Medulla oblongata (tissue), 1 donor: ENCODE data around the gene LDAH.
"Not testable (repeated sequence)": the region's sequence is repeated elsewhere in the genome, so short reads cannot be mapped to it uniquely, and the experiment has no call there.

ENCODE experiments used
- DNase-seq: peaks from one replicate; pipeline ENCODE4 v3.0.0-alpha.2; 2015; ENCODE audit errors: extremely low spot score

Gene LDAH

GRCh38 chr2:20723543-20723942, 99.4 kb downstream of the LDAH start:
- DNase-seq = no peak

- no peak for DNase-seq
Observed at GRCh38 chr2:20722592-20723240, 100.2 kb downstream of the LDAH start.

GRCh38 chr2:20717641-20718040, 105.3 kb downstream of the LDAH start:
- no peak for DNase-seq

DNA sequence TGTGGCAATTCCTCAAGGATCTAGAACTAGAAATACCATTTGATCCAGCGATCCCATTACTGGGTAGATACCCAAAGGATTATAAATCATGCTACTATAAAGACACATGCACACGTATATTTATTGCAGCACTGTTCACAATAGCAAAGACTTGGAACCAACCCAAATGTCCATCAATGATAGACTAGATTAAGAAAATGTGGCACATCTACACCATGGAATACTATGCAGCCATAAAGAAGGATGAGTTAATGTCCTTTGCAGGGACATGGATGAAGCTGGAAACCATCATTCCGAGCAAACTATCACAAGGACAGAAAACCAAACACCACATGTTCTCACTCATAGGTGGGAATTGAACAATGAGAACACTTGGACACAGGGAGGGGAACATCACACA, 106.7 kb downstream of the LDAH start:
- DNase-seq = not testable (repeated sequence)

DNA sequence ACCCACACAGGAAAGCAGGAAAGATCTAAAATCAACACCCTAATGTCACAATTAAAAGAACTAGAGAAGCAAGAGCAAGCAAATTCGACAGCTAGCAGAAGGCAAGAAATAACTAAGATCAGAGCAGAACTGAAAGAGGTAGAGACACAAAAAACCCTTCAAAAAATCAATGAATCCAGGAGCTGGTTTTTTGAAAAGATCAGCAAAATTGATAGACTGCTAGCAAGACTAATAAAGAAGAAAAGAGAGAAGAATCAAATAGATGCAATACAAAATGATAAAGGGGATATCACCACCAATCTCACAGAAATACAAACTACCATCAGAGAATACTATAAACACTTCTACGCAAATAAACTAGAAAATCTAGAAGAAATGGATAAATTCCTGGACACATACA, 108.5 kb downstream of the LDAH start:
- DNase-seq = not testable (repeated sequence)

DNA sequence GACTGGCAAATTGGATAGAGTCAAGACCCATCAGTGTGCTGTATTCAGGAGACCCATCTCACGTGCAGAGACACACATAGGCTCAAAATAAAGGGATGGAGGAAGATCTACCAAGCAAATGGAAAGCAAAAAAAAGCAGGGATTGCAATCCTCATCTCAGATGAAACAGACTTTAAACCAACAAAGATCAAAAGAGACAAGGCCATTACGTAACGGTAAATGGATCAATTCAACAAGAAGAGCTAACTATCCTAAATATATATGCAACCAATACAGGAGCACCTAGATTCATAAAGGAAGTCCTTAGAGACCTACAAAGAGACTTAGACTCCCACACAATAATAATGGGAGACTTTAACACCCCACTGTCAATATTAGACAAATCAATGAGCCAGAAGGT, 109.3 kb downstream of the LDAH start:
- DNase-seq = not testable (repeated sequence)

DNA sequence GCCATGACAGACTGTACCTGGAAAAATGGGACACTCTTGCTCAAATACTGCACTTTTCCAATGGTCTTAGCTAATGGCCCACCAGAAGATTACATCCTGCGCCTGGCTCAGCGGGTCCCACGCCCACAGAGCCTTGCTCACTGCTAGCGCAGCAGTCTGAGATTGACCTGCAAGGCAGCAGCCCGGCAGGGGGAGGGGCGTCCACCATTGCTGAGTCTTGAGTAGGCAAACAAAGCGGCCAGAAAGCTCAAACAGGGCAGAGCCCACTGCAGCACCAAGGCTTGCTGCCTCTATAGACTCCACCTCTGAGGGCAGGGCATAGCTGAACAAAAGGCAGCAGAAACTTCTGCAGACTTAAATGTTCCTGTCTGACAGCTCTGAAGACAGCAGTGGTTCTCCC, 111.3 kb downstream of the LDAH start:
- DNase-seq = not testable (repeated sequence)

DNA sequence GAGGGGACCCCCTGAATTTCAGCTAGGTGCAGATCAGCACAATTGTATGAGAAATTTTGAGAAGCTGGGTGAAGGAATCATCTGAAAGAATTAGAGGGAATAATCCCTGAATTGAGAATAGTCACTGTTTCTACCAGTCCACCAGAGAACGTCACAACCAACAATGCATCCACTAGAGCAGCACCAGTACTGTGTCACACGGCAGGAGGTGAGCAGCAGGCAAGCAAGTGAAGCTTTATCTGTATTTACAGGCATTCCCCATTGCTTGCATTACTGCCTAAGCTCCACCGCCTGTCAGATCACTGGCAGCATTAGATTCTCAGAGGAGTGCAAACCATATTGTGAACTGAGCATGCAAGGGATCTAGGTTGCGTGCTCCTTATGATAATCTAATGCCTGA, 115.3 kb downstream of the LDAH start:
- no peak for DNase-seq

- no peak for DNase-seq
Observed at GRCh38 chr2:20706786-20707185, 116.1 kb downstream of the LDAH start.

DNA sequence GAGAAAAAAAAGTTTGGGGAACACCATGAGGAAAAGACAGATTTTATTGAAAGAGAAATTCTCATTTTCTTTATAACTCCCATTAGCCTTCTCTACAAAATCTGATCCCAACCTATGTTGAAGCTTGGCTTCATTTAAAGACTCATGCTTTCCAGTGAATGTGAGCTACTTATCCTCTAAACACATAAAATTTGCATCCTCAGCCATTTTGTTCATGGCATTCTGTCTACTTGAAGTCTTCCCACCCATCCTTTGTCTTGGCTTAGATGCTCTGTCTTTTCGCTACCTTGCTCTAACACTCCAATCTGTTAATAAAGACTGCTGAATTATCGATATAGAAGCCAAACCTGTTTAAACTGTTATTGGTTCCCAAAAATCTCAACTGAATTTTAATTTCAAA, 116.7 kb downstream of the LDAH start:
- DNase-seq = no peak

DNA sequence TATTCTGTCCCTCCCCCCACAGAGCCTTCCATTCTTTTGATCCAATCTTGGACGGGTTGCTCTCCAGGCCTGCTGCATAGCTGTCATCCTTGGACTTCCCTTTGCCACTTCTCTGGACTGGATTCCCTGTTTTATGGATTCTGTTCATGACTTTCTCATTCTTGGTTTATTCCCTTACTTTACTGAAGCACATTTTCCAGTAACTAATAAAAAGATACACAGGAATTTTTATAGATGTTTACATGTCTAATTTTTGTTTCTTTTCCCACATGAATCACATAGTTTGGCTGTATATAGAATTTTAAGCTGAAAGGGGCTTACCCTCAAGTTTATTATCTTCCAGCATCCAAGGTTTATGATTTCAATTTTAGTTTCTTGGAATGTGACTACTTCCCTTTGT, 118.0 kb downstream of the LDAH start:
- no peak for DNase-seq

GRCh38 chr2:20702563-20702962, 120.3 kb downstream of the LDAH start:
- no peak for DNase-seq

DNA sequence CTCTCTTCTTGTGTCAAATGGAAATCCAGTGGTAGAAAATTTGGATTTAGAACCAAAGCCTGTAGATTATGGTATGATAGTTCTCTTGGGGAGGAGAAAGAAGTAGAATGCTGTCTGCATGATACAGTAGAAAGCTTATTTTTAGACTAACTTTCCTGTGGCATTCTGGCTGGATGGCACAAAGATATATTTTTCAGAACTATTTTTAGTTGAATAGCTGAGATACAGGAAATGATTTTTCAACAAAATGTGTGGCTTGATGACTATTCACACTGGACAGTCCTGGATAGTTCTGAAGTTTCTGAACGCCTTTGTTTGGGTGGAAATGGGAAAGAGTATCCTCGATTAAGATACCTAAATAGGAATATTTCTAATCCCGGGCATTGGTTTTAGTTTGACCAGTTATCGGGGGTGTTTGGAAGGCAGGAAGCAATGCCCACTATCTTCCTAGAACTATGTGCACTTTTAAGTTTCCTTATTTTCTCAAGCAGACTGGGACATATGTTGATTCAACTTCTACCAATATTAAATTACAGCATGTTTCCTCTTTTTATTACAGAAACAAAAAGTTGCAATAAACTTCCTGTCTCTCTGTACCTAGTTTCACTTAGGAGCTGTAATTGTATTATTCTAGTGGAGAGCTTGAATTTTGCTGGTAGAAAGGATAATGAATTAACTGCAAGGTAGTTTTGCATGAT, 123.8 kb downstream of the LDAH start:
- DNase-seq = no peak

GRCh38 chr2:20697322-20697934, 125.5 kb downstream of the LDAH start:
- DNase-seq = no peak

GRCh38 chr2:20696366-20696765, 126.5 kb downstream of the LDAH start:
- DNase-seq = no peak

GRCh38 chr2:20693317-20693716, 129.6 kb downstream of the LDAH start:
- no peak for DNase-seq

DNA sequence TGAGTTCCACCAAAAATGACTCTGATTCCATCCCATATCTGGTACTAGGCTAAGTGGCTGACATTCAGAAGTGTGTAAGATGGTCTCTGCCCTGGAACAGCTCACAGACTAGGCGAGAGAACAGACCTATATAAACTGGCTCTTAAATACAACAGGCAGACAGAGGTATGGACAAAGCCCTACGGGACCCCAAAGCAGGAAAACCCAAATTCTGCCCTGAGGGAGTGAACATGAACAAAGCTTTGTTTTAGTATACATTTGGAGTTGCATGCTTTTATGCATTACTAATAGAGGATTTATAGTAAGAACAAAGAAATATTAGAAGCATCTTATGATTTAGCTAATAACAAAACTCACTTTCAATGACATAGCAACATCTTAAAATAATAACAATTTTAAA, 130.8 kb downstream of the LDAH start:
- DNase-seq = no peak

GRCh38 chr2:20691076-20691734, 131.7 kb downstream of the LDAH start:
- no peak for DNase-seq

DNA sequence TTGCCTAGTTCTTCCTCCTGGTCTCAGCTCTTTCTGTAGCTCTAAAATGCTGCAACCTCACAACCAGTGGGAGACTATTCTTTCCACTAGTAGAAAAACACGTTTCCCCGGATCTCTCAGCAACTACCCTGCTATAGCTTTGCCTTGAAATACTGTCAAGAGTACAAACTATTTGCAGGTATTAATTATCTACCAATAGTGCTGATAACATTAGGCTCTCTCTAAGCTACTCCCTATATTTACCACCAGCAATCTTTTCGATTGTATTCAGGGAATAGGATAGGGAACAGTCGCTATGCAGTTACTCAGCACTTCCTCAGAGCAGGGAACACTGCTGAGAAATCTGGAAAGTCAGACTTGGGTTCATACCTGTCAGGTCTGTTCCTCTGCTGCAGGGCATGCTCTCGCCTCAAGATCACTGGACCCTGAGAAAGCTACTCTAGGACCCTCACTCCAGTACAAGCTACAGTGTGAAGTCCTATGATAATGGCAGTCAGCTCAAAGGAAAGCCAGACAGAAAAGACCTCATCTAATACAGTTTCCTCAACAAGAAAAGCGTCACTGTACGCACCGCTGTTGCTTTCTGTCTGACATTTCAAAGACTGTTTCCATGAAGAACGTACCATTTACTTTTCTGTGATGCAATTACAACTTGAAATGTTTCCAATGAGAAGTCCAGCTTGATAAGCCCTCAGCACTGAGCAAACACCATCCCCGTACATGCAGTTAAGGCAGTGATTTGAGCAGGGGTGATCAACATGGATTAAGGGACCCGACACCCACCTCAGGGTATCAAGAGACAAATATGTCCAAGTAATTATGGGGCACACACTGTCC, 133.3 kb downstream of the LDAH start:
- DNase-seq = no peak

DNA sequence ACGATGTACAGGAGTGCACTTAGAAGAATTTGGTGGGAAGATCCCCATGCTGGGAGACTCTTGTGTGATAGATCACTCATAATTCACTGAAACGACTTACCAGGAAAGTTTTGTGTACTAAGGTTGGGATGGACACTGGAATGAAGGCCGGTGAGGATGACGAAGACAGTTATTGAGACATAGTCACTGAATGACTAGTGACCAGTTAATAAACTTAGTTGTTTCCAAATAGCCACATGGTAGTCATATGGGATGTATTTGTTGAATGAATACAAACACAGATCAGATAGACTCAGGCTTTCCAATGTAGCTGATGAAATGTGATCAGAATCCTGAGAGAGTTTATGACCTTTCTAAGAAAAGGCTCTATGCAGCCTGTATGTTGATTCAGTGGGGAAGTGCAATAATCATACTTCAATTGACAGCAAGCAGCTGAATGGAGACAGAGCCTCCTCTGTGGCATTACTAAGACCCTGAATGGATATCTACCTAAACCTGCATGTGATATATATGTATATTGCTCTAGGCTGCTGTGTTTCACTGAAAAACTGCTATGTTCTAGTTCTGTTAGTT, 135.6 kb downstream of the LDAH start:
- no peak for DNase-seq

- DNase-seq = no peak
Observed at GRCh38 chr2:20684581-20685063, 138.3 kb downstream of the LDAH start.
